OCI-LY7 (cell line): ENCODE data around the gene PIN1. TPM values are rescaled to one million over a fixed set of nuclear protein-coding genes. Genes with fewer than 3 reads are reported as not detected.

Experiments used
- BruUV-seq: library from RNA; stranded (reverse); fragments of 400-500 nt; replicated peaks from 2 replicates; lab custom pipeline; 2021; lab: Mats Ljungman, UMichigan
- CTCF ChIA-PET: fragments of 300-600 bp; sonication (Branson Sonifier 250); formaldehyde crosslinking; loops from one replicate; lab custom pipeline; 2022; ENCODE audit warnings: antibody characterized with exemption; ENCODE audit not compliant: unreplicated experiment; lab: Charles Lee
- POLR2A ChIA-PET: fragments of 300-600 bp; sonication (Branson Sonifier 250); formaldehyde crosslinking; loops from one replicate; lab custom pipeline; 2022; ENCODE audit warnings: antibody characterized with exemption; lab: Charles Lee
- DNase-seq: peaks from one replicate; pipeline ENCODE4 v3.0.0-alpha.2; 2015; ENCODE audit warnings: low spot score
- H2AFZ ChIP-seq: fragments of 200-600 bp; sonication (generic), shearing (Covaris generic); 2 replicates; pipeline ENCODE4 v1.6.1; 2014; ENCODE audit warnings: mild to moderate bottlenecking, antibody characterized with exemption, low read length, moderate library complexity
- H3K27ac ChIP-seq: fragments of 200-600 bp; sonication (generic); 2 replicates; pipeline ENCODE4 v1.5.1; 2014; ENCODE audit warnings: mixed run types, low read depth, mild to moderate bottlenecking, moderate library complexity, low read length, inconsistent platforms; ENCODE audit not compliant: poor library complexity, severe bottlenecking
- H3K36me3 ChIP-seq: fragments of 200-600 bp; sonication (generic); 2 replicates; pipeline ENCODE4 v1.6.1; 2014; ENCODE audit warnings: mild to moderate bottlenecking, antibody characterized with exemption, low read length, moderate library complexity, mixed read lengths; ENCODE audit not compliant: insufficient read depth
- H3K4me1 ChIP-seq: fragments of 200-600 bp; sonication (generic); 2 replicates; pipeline ENCODE4 v1.5.1; 2014; ENCODE audit warnings: mild to moderate bottlenecking, low read length; ENCODE audit not compliant: insufficient read depth, poor library complexity, severe bottlenecking
- H3K4me2 ChIP-seq: fragments of 200-600 bp; sonication (generic); 2 replicates; pipeline ENCODE4 v1.6.1; 2014; ENCODE audit warnings: mild to moderate bottlenecking, low read length
- H3K4me3 ChIP-seq: fragments of 200-600 bp; sonication (generic); 2 replicates; pipeline ENCODE4 v1.5.1; 2014; ENCODE audit warnings: mild to moderate bottlenecking, low read depth, low read length; ENCODE audit not compliant: poor library complexity, severe bottlenecking
- H3K79me2 ChIP-seq: fragments of 200-600 bp; sonication (generic); 2 replicates; pipeline ENCODE4 v1.6.1; 2016; ENCODE audit warnings: low read depth, mild to moderate bottlenecking, low read length, moderate library complexity, mixed read lengths; ENCODE audit not compliant: insufficient read depth
- H3K9me2 ChIP-seq: fragments of 200-600 bp; sonication (generic); 2 replicates; pipeline ENCODE4 v1.6.1; 2016; ENCODE audit warnings: mild to moderate bottlenecking, low read length, mixed read lengths; ENCODE audit not compliant: insufficient read depth
- H3K9me3 ChIP-seq: fragments of 200-600 bp; sonication (generic); 2 replicates; pipeline ENCODE4 v1.6.1; 2014; ENCODE audit warnings: mild to moderate bottlenecking, mixed run types, low read length, mixed read lengths
- H4K20me1 ChIP-seq: fragments of 200-600 bp; sonication (generic); 2 replicates; pipeline ENCODE4 v1.6.1; 2014; ENCODE audit warnings: mild to moderate bottlenecking, antibody characterized with exemption, low read length, moderate library complexity, mixed read lengths; ENCODE audit not compliant: insufficient read depth
- EZH2phosphoT487 ChIP-seq: fragments of 200-600 bp; sonication (generic); IDR thresholded peaks from 2 replicates; pipeline ENCODE4 v1.6.1; 2018; ENCODE audit warnings: low read depth, borderline replicate concordance, mild to moderate bottlenecking, mixed run types, antibody characterized with exemption, low read length, moderate library complexity, mixed read lengths
- intact Hi-C: fragments of 100-400 bp; cut with micrococcal nuclease; formaldehyde crosslinking; loops from one replicate; pipeline ENCODE4 v1.10.0; 2022; ENCODE audit not compliant: unreplicated experiment
- total RNA-seq, 2 experiments: library from RNA; depleted of rRNA in 1 of 2; stranded (reverse); fragments of >200 nt in 1 of 2; shearing (Covaris generic) in 1 of 2; gene quantifications; 2 replicates each; pipeline ENCODE4 v1.2.3, GENCODE V29; 2014 to 2022
- TF ChIP-seq, protein P1 (sequence below): fragments of 200-600 bp; sonication (generic); conservative IDR thresholded peaks from 2 replicates; pipeline ENCODE4 v1.5.1; 2014; ENCODE audit warnings: mild to moderate bottlenecking, antibody characterized with exemption, low read length, moderate library complexity, mixed read lengths

The PIN1 gene
- total RNA-seq, 2 experiments from 2014 or later: 86.9 to 137 TPM

DNA sequence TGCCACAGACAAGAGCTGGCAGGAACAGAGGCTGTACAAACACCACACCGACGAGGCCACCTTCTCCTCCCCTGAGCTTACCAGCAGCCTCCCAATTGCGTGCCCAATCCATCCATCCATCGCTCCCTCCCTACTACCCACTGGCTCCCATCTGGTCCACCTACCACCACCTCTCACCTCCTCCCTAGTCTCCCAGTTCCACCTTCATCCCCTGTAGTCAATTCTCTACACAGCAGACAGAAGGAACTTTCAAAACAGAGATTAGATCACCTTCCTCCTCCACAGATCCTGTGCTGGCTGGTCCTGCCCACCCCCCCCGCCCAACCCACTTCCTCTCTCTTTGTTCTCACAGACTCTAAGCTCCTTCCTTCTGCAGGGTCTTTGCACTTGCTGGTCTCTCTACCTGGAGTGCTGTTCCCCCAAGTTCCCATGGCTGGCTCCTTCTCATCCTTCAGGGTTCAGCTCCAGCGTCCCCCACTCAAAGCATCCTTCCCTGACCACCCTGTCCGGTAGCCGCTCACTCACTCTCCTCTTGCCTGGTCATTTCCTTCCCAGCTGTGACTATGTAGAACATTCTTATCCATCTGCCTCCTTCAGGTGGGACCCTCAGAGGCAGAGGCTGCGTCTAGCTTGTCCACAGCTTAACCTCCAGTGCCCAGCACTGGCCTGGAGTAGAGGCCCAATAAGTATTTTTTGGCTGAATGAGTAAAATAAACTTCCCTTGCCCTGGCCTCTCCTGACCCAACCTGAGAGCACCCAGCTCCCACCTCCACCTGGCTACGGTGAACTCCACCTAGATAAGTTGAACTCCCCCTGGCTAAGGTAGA, 23.0 kb downstream of the PIN1 start:
- Histone ChIP-seq H3K27ac (no peak overlapping the region), H4K20me1 (no peaks in the 10 kb centered on the region), H3K36me3 (no peaks in the 10 kb centered on the region), H3K79me2 (no peaks in the 10 kb centered on the region), H3K9me3 (no peaks in the 10 kb centered on the region), H3K9me2 (no peaks in the 10 kb centered on the region), H3K4me3 (no peak overlapping the region), H2AFZ (no peak overlapping the region), H3K4me2 (no peak overlapping the region; the same call in 1 of the 2 replicates), H3K4me1 (peaks cover 4% of the 10 kb centered on the region)
- BruUV-seq: no TSS peak
- ChIA-PET POLR2A (no interaction called here), CTCF (no interaction called here)
- intact Hi-C loops: no loop called here
- TF ChIP-seq, protein P1, sequence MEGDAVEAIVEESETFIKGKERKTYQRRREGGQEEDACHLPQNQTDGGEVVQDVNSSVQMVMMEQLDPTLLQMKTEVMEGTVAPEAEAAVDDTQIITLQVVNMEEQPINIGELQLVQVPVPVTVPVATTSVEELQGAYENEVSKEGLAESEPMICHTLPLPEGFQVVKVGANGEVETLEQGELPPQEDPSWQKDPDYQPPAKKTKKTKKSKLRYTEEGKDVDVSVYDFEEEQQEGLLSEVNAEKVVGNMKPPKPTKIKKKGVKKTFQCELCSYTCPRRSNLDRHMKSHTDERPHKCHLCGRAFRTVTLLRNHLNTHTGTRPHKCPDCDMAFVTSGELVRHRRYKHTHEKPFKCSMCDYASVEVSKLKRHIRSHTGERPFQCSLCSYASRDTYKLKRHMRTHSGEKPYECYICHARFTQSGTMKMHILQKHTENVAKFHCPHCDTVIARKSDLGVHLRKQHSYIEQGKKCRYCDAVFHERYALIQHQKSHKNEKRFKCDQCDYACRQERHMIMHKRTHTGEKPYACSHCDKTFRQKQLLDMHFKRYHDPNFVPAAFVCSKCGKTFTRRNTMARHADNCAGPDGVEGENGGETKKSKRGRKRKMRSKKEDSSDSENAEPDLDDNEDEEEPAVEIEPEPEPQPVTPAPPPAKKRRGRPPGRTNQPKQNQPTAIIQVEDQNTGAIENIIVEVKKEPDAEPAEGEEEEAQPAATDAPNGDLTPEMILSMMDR: no peak
- TF ChIP-seq EZH2phosphoT487: no peak
- DNase-seq: peak; percentile 16

DNA sequence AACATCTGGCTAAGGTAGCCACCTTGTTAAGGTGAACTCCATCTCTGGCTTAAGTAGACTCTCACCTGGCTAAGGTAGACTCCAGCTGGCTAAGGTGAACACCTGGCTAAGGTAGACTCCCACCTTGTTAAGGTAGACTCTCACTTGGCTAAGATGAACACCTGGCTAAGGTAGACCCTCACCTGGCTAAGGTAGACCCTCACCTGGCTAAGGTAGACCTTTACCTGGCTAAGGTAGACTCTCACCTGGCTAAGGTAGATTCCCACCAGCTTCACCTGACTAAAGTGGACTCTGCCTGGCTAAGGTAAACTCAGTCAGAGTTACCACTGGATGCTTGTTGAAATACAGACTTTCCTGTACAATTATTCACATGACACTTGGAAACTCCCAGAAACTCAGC, 23.6 kb downstream of the PIN1 start:
- BruUV-seq: no TSS peak
- H3K36me3 ChIP-seq: no peaks in the 10 kb centered on the region
- ChIA-PET CTCF (no interaction called here), POLR2A (interaction anchor here (0.6 kb wide), 1 partner anchor 15 kb away, joined by 3 read pairs; no protein-coding TSS in a partner anchor)
- no peaks in the 10 kb centered on the region for H4K20me1 ChIP-seq
- DNase-seq: no peak
- H3K27ac ChIP-seq: no peak overlapping the region
- no peak overlapping the region for H3K4me2 ChIP-seq
- H3K4me1 ChIP-seq: peaks cover 4% of the 10 kb centered on the region
- TF ChIP-seq EZH2phosphoT487: no peak
- TF ChIP-seq, protein P1: no peak
- no peaks in the 10 kb centered on the region for H3K9me2 ChIP-seq
- H3K79me2 ChIP-seq: no peaks in the 10 kb centered on the region
- H2AFZ ChIP-seq: no peak overlapping the region
- H3K4me3 ChIP-seq: no peak overlapping the region
- H3K9me3 ChIP-seq: no peaks in the 10 kb centered on the region
- intact Hi-C loops: no loop called here

DNA sequence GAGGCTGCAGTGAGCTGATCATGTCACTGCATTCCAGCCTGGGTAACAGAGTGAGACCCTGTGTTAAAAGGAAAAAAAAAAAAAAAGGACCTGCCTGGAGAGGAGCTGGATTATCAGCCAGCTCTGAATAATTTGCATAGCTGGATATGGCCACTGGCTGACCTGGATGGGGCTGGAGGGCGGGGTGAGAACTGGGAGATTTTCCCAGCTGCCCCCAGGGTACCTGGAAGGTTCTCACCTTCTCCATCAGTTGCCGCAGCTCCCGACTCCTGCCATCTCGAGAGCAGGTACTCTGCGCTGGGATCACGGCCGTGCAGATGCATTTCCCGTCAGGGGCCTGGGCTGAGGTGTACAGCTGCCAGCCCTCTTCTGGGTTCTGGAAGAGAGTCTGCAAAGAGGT, 25.3 kb downstream of the PIN1 start:
- H3K27ac ChIP-seq: no peak overlapping the region
- H4K20me1 ChIP-seq: no peaks in the 10 kb centered on the region
- H2AFZ ChIP-seq: no peak overlapping the region
- no peaks in the 10 kb centered on the region for H3K9me2 ChIP-seq
- peaks cover 4% of the 10 kb centered on the region for H3K4me1 ChIP-seq
- no peak for DNase-seq
- H3K4me3 ChIP-seq: no peak overlapping the region
- POLR2A ChIA-PET: interaction anchor here (0.6 kb wide), 1 partner anchor 37 kb away, joined by 6 read pairs; no protein-coding TSS in a partner anchor
- no peaks in the 10 kb centered on the region for H3K79me2 ChIP-seq
- intact Hi-C loops: no loop called here
- CTCF ChIA-PET: no interaction called here
- H3K9me3 ChIP-seq: no peaks in the 10 kb centered on the region
- no TSS peak for BruUV-seq
- no peaks in the 10 kb centered on the region for H3K36me3 ChIP-seq
- H3K4me2 ChIP-seq: no peak overlapping the region
- TF ChIP-seq EZH2phosphoT487: no peak
- TF ChIP-seq, protein P1: no peak
